Measurements from ENCODE around the gene PKD2L2.
A peak's percentile ranks its signal among the peaks of the same experiment; 100 is the strongest.
"Not testable (repeated sequence)": the region's sequence is repeated elsewhere in the genome, so short reads cannot be mapped to it uniquely, and the experiment has no call there.

PKD2L2 gene

GRCh38 chr5:137901011-137901817 is 12.0 kb downstream of the PKD2L2 start:
- Mint-ChIP-seq H3K4me1 (ENCODE audit: low read depth) (peaks cover 8% of the 10 kb centered on the region), H3K27ac (peak overlapping the region; percentile 80), H3K36me3 (ENCODE audit: low read depth) (no peaks in the 10 kb centered on the region), H3K9me3 (no peaks in the 10 kb centered on the region), H3K4me3 (peak overlapping the region; percentile 56), H3K27me3 (no peaks in the 10 kb centered on the region)
- intact Hi-C loops (cut with micrococcal nuclease), result no loop called here

DNA sequence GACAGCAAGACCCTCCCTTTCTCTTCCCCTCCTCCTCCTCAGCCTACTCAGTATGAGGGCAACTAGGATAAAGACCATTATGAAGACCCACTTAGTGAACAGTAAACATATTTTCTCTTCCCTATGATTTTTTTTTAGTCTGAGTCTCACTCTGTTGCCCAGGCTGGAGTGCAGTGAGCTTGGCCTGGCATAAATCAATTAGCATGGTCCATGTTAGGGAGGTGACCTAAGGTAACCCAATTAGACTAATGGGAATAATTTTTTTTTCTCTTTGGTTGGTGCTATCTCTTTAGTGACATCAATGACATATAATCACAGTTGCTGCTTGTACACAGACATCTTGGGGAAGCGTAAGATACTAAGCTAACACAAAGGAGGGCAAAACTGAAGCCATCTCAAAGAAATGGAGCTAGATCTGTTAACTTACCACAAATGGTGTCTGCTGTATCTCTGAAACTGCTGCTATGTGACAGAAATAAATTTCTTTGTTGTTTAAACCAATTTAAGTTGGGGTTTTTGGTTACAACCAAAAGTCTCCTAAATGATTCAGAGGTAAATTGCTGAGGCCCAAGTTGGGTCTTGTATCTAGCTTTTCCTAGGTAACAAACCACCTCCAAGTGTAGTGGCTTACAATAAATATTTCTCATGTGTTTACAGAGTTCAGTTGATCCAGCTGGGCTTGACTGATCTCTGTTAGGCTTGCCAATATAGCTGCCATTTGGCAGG is 13.3 kb downstream of the PKD2L2 start:
- Mint-ChIP-seq H3K4me3 (no peak overlapping the region), H3K27ac (no peak overlapping the region), H3K36me3 (ENCODE audit: low read depth) (no peaks in the 10 kb centered on the region), H3K4me1 (ENCODE audit: low read depth) (peaks cover 8% of the 10 kb centered on the region), H3K27me3 (no peaks in the 10 kb centered on the region), H3K9me3 (no peaks in the 10 kb centered on the region)
- intact Hi-C loops (cut with micrococcal nuclease), result no loop called here

DNA sequence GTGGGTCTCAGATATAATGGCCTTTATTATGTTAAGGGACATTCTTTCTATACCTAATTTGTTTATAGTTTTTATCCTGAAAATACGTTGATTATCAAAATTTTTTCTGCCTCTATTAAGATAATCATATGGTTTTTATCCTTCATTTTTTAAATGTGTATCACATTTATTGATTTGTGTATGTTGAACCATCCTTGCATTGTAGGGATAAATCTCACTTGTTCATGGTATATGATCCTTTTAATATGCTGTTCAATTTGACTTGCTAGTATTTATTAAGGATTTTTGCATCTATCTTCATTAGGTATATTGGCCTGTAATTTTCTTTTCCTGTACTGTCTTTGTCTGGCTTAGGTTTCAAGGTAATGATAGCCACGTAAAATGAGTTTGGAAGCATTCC is 25.5 kb downstream of the PKD2L2 start:
- intact Hi-C loops (cut with micrococcal nuclease), result no loop called here
- H3K9me3 Mint-ChIP-seq, result peaks cover 41% of the 10 kb centered on the region
- peaks cover 2% of the 10 kb centered on the region for H3K27me3 Mint-ChIP-seq
- no peak overlapping the region for H3K4me3 Mint-ChIP-seq
- H3K27ac Mint-ChIP-seq, result no peak overlapping the region
- no peaks in the 10 kb centered on the region for H3K36me3 Mint-ChIP-seq (ENCODE audit: low read depth)
- H3K4me1 Mint-ChIP-seq (ENCODE audit: low read depth), result no peaks in the 10 kb centered on the region

GRCh38 chr5:137916923-137917322 is 27.7 kb downstream of the PKD2L2 start:
- Mint-ChIP-seq H3K27me3 (peaks cover 2% of the 10 kb centered on the region), H3K4me1 (ENCODE audit: low read depth) (no peaks in the 10 kb centered on the region), H3K27ac (no peak overlapping the region), H3K4me3 (no peak overlapping the region), H3K9me3 (peaks cover 41% of the 10 kb centered on the region), H3K36me3 (ENCODE audit: low read depth) (no peaks in the 10 kb centered on the region)
- intact Hi-C loops (cut with micrococcal nuclease), result no loop called here

- peaks cover 18% of the 10 kb centered on the region for H3K9me3 Mint-ChIP-seq
- H3K4me1 Mint-ChIP-seq (ENCODE audit: low read depth), result no peaks in the 10 kb centered on the region
- H3K27me3 Mint-ChIP-seq, result peaks cover 1% of the 10 kb centered on the region
- intact Hi-C loops (cut with micrococcal nuclease), result no loop called here
- no peak overlapping the region for H3K4me3 Mint-ChIP-seq
- no peaks in the 10 kb centered on the region for H3K36me3 Mint-ChIP-seq (ENCODE audit: low read depth)
- no peak overlapping the region for H3K27ac Mint-ChIP-seq
Observed at GRCh38 chr5:137921931-137922330, 32.7 kb downstream of the PKD2L2 start.

DNA sequence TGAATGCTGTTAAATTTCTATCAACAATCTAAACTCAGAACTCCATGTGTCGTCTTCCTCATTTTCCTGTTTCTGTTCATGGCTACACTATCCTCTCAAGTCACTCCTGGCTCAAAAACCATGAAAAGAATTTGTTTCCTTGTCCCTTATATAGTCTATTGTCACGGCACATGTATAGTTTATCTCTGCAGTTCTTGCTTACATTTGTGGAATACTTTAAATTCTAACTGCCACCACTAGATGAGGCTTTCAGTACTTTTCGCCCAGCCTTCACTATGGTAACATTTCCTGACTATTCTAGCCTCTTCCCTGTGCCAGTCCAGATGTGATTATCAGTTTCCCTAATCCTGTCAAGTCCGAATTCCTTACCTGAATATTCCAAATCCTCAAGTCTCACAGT is 34.6 kb downstream of the PKD2L2 start:
- no peaks in the 10 kb centered on the region for H3K27me3 Mint-ChIP-seq
- peaks cover 15% of the 10 kb centered on the region for H3K36me3 Mint-ChIP-seq (ENCODE audit: low read depth)
- no peaks in the 10 kb centered on the region for H3K9me3 Mint-ChIP-seq
- no peak overlapping the region for H3K4me3 Mint-ChIP-seq
- intact Hi-C loops (cut with micrococcal nuclease), result no loop called here
- no peak overlapping the region for H3K27ac Mint-ChIP-seq
- H3K4me1 Mint-ChIP-seq (ENCODE audit: low read depth), result no peaks in the 10 kb centered on the region

DNA sequence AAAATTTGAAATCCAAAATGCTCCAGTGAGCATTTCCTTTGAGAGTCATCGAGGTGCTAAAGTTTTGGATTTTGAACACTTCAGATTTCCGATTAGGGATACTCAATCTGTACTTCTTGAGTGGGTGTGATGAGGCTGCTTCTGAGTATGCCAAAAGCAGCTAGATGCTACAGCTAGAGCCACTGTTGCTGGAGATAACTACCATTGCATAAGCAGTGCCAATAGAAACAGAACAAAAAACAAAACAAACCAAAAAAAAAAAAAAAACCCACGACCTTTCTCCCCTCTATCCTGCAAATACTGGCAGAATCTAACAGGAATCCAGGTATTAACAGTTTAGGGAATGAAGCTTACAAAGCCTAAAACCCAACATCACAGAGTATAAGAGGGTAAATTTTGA is 43.5 kb downstream of the PKD2L2 start:
- Mint-ChIP-seq H3K4me1 (ENCODE audit: low read depth) (no peaks in the 10 kb centered on the region), H3K9me3 (no peaks in the 10 kb centered on the region), H3K27ac (no peak overlapping the region), H3K36me3 (ENCODE audit: low read depth) (peaks cover 40% of the 10 kb centered on the region), H3K27me3 (no peaks in the 10 kb centered on the region), H3K4me3 (no peak overlapping the region)
- intact Hi-C loops (cut with micrococcal nuclease), result no loop called here

DNA sequence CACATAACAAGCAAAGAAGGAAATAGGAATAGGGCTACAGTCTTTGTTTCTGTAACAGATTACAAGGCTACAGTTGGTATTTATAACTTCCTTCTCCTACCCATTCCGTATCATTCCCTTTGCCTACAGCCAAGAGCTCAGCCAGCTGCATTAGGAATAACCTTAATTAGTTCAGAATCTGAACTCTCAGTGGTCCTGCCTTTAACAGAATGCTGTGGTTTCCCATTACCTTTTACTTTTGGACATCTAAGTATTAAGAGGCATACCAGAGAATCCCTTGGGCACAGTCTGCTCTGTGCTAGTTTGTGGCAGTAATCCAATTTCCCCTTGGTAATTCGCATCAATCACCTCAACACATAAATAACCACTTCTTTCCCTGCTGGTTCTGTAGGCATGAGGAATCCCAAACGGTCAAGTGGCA is 44.2 kb downstream of the PKD2L2 start:
- no peaks in the 10 kb centered on the region for H3K9me3 Mint-ChIP-seq
- no peaks in the 10 kb centered on the region for H3K4me1 Mint-ChIP-seq (ENCODE audit: low read depth)
- H3K27ac Mint-ChIP-seq, result no peak overlapping the region
- intact Hi-C loops (cut with micrococcal nuclease), result no loop called here
- no peaks in the 10 kb centered on the region for H3K27me3 Mint-ChIP-seq
- peaks cover 37% of the 10 kb centered on the region for H3K36me3 Mint-ChIP-seq (ENCODE audit: low read depth)
- H3K4me3 Mint-ChIP-seq, result no peak overlapping the region

DNA sequence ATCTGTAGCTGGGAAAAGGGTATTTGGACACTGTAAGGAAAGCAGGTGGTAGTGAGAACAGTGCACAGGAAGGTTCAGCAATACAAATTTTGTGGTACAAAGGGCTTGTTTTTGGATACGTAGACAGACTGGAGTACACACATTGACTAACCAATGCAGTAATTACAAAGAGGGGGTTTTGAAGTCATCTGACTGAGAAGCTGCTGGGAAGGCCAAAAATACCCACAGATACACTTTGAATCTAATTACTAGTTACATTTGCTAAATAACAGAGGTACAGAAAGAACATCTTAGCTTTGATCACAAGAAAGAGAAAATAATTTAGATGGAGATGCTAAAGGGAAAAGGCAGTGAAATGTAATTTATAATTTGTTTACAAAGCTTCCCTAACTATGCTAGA is 45.9 kb downstream of the PKD2L2 start:
- intact Hi-C loops (cut with micrococcal nuclease), result no loop called here

GRCh38 chr5:137935694-137936093 is 46.4 kb downstream of the PKD2L2 start:
- Mint-ChIP-seq H3K4me3 (no peak overlapping the region), H3K27me3 (no peaks in the 10 kb centered on the region), H3K4me1 (ENCODE audit: low read depth) (no peaks in the 10 kb centered on the region), H3K36me3 (ENCODE audit: low read depth) (peaks cover 43% of the 10 kb centered on the region), H3K9me3 (no peaks in the 10 kb centered on the region), H3K27ac (no peak overlapping the region)
- intact Hi-C loops (cut with micrococcal nuclease), result no loop called here

More for the DNA sequence above, 45.9 kb downstream of the PKD2L2 start:
- no peak overlapping the region for H3K27ac Mint-ChIP-seq
- no peaks in the 10 kb centered on the region for H3K9me3 Mint-ChIP-seq
- no peak overlapping the region for H3K4me3 Mint-ChIP-seq
- H3K27me3 Mint-ChIP-seq, result no peaks in the 10 kb centered on the region
- no peaks in the 10 kb centered on the region for H3K4me1 Mint-ChIP-seq (ENCODE audit: low read depth)
- peaks cover 39% of the 10 kb centered on the region for H3K36me3 Mint-ChIP-seq (ENCODE audit: low read depth)

DNA sequence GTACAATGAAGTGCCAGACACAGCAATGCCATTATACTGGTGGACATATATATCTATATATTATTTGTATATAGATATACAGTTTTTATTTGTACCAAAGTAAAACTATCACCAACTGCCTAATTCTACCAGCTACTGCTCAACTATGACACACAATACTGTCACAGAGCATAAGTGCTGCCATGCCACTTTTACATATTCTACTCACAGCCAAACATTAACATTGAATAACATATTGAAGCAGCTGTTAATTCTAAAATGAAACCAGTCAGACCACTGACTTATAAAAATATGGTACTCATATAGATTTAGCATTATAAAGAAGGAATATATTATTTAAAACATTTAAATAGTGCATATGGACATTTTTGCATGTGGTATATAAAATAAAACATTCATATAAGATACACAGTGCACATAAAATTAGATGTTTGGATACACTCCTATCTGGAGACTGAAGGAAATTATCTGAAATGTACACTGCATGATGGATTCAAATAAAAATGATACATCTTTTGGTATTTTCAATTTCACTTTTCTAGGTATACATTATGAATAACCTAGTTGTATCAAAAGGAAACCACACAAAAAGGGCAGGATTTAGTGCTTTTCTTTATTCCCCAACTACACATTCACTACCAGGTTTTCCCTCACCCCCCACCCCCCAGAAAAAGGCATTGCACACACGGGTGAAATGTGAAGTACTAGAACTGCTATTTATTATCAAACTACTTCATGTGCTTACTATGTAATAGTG is 48.9 kb downstream of the PKD2L2 start:
- no peaks in the 10 kb centered on the region for H3K4me1 Mint-ChIP-seq (ENCODE audit: low read depth)
- H3K36me3 Mint-ChIP-seq (ENCODE audit: low read depth), result peaks cover 67% of the 10 kb centered on the region
- intact Hi-C loops (cut with micrococcal nuclease), result no loop called here
- H3K9me3 Mint-ChIP-seq, result no peaks in the 10 kb centered on the region
- no peaks in the 10 kb centered on the region for H3K27me3 Mint-ChIP-seq
- H3K27ac Mint-ChIP-seq, result no peak overlapping the region
- H3K4me3 Mint-ChIP-seq, result no peak overlapping the region

- Mint-ChIP-seq H3K4me3 (no peak overlapping the region), H3K27ac (no peak overlapping the region), H3K4me1 (ENCODE audit: low read depth) (no peaks in the 10 kb centered on the region), H3K36me3 (ENCODE audit: low read depth) (peaks cover 73% of the 10 kb centered on the region), H3K9me3 (no peaks in the 10 kb centered on the region), H3K27me3 (no peaks in the 10 kb centered on the region)
- intact Hi-C loops (cut with micrococcal nuclease), result no loop called here
Observed at GRCh38 chr5:137938751-137939143, 49.5 kb downstream of the PKD2L2 start.

DNA sequence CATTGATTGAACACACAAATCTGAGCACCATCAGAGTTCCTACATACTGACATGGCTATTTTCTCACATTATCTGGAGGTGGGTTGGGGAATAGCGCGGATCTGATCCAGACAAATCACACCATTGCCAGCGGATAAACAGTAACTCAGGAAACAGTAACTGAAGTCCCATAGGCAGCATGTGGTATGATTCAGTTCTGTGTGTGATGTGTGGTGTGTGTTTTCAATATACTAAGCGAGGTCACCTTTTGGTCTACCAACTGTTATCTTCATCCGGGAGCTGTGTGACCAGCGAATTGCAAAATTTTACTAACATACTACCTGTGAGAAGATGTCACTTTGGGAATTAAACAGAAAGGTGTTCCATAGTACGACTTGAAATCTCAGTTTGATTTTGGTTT is 50.1 kb downstream of the PKD2L2 start:
- H3K27me3 Mint-ChIP-seq, result no peaks in the 10 kb centered on the region
- H3K27ac Mint-ChIP-seq, result no peak overlapping the region
- no peak overlapping the region for H3K4me3 Mint-ChIP-seq

GRCh38 chr5:137944280-137944679 is 55.0 kb downstream of the PKD2L2 start:
- H3K27ac Mint-ChIP-seq; H3K4me3 Mint-ChIP-seq; H3K27me3 Mint-ChIP-seq; H3K4me1 Mint-ChIP-seq (ENCODE audit: low read depth); H3K9me3 Mint-ChIP-seq; intact Hi-C loops (cut with micrococcal nuclease): not testable (repeated sequence)
- H3K36me3 Mint-ChIP-seq (ENCODE audit: low read depth), result peaks cover 98% of the 10 kb centered on the region

More for the DNA sequence above, 50.1 kb downstream of the PKD2L2 start:
- intact Hi-C loops (cut with micrococcal nuclease), result no loop called here
- Mint-ChIP-seq H3K9me3 (no peaks in the 10 kb centered on the region), H3K4me1 (ENCODE audit: low read depth) (no peaks in the 10 kb centered on the region), H3K36me3 (ENCODE audit: low read depth) (peaks cover 79% of the 10 kb centered on the region)

All from dendritic cell treated with granulocyte-macrophage colony-stimulating factor and Interleukin-4, amounts not matched to agents 40 ng/mL and 50 ng/mL, for 4 days (primary cell).